ENCODE measurements around the gene GLIS1.
"Not testable (repeated sequence)": the region's sequence is repeated elsewhere in the genome, so short reads cannot be mapped to it uniquely, and the experiment has no call there.

The GLIS1 gene

DNA sequence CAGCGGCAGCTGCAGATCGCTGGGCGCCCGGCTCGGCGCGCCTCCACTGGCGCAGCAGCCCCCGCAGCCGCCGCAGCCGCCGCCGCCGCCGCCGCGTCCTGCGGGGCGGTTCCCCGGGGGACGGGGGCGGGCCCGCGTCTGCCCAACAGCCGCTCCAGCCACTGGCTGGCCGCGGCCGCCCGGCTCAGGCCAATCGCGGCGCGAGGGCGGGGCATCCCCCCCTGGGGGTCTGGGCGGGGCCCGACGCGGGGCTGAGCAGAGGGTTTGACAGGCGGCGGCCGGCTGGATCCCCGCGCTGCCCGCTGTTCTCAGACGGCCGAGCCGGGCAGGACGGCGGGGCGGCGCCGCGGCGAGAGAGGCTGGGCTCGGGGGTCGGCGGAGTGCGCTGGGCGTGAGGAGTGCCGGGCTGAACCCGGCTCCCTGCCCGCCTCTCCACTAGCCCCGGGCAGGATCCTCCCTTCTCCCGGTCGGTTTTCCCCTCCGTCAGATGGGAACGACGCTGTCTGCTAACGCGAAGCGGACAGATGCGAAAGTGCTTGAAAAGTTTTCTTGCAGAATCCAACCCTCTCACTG is at the start of gene GLIS1:
Gene GLIS1 (minus strand): TSS at position 56 of the 573 bp plus-strand sequence. CDS start 1,100 bp downstream, outside the sequence.
- DNase-seq = peak; percentile 88

DNA sequence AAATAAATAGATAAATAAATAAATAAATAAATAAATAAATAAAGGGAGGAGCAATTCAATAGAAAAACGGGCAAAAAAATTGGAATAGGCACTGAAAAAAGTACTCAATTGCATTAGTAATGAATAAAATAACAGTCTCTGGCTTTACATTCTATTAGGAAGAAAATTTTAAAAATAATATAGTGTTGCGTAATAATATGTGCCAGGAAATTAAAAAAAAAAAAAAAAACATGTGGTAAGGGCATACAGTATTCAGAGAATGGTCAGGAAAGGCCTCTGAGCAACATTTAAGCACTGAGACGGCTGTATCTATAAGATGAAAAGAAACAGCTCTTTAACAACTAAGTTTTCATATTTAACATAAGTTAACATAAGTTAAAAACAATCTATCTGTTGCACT is 48.7 kb upstream of the GLIS1 start:
- DNase-seq = no peak

DNA sequence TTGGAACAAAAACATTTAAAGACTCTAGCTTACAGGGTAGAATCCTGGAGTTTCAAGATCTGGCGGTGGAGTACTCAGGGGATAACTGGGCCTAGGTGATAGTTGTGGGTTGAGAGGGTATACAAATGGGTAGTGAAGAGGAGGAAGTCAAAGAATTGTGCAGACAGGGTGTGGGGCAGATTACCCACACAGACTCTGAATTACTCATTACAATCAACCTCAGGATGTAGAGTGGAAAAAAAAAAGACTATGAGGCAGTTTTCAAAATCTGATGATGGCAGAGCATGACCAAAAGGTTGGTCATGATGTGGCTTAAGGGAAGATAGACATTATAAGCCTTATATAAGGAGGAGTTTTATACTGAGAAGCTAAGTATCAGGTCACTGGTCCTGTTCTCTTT is 44.1 kb upstream of the GLIS1 start:
- no peak for DNase-seq

DNA sequence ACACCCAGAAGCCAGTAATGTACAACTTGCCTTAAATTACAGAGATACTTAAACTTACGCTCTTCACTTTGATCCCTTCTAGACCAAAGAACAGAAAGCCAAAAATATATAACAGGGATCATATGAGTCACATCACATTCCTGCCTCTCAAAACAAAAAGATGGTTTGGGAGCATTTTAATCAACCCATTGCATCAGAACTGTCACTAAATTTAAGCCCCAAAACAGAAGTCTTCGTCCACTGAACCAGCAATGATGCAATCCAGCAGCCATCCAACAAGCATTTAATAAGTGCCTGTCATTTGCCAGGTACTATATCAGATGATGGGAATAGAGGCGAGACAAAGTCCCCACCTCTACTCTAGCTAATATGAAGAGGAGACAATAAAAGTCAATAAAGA is 42.7 kb upstream of the GLIS1 start:
- DNase-seq = no peak

GRCh38 chr1:53777272-53777671 is 38.3 kb upstream of the GLIS1 start:
- DNase-seq = no peak

DNA sequence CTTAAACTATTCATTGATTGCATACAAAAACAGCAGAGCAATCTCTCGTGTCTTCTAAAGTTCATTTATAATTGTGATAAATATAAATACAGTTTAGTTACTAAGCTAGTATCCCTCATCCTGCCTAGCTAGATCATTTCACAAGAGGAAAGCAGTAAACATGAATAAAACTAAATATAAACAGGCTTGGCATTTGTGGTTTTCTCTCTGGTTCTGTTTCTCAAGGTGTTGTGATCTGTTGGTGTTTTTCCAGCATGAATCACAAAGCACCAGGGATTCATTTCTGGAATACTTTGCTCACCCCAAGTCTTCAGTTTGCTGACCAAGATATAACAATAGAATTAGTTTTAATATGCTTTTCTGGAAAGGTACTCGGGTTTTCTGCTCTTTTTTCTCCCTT is 32.7 kb upstream of the GLIS1 start:
- no peak for DNase-seq

DNA sequence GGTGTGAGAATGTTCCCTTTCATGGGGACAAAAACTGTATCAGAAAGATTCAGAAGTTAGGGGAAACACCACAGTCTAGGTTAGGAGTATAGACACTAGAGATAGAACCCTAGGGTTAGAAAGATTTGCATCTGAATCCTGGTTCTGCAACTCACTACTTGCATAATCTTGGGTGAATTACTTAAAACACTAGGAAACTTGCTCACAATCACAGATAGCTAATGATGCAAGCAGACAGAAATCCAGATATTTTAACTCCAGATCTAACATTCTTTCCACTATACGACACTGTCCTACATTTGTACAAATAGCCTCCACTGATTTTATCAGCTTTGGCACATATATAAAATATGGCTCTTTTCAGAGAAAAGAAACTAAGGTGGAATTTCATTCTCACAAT is 30.8 kb upstream of the GLIS1 start:
- no peak for DNase-seq

DNA sequence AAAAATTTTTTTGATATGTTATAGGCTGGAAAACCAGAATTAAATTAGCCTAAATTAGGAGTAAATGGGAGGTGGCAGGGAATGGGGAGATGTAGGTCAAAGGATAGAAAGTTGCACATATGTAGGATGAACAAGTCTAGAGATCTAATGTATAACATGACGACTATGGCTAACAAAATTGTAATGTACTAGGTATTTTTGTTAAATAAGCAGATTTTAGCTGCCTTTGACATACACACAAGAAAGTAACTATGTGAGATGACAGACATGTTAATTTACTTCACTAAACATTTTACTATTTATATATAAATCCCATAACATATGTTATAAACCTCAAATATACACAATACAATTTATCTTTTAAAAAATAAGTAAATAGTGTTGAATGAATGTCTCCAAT is 30.2 kb upstream of the GLIS1 start:
- no peak for DNase-seq

DNA sequence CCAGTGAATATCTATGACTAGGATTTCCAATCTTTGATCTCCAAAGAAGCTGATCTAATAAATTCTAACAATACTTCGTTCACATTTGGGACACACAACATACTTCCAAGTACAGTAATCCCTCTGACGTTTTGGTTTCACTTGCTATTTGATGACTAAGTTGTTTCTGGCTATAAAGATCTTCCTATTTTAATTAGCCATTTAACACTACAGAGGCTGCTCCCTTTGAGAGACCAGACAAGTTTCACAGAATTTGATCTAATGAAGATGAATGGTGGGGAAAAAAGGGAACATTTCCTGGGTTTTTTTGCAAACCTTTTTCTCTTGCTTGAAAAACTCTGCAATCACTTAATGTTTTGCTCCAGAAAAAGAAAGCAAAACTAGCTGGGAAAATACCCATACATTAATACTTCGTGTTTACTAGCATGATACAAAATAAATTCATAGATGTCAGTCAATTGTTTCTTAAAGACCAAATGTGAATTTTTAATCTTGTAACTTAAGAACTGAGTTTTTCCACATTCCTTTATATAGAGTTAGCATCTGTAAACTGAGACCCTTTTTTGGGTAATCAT is 28.0 kb upstream of the GLIS1 start:
- DNase-seq = peak; percentile 38

- DNase-seq = no peak
Measured at GRCh38 chr1:53766194-53766742, 27.3 kb upstream of the GLIS1 start.

DNA sequence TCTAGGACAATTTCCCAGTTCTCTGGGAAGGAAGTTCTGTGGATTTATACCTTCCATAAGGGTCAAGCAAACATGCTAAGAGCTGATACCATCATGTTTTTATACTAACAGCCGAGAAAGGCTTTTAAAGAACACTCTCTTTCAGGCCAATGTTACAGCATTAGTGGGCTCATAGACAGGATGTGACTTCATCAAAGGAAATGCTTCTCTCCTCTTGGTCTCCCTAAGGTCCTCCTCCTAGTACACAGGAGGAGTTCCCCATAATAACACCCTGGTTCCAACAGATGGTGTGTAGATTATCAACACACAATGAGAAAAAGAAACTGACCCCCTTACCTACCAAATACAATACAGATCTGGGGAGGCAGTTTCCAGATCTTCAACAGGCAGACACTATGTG is 26.7 kb upstream of the GLIS1 start:
- peak; percentile 10 for DNase-seq

- no peak for DNase-seq
Measured at GRCh38 chr1:53763911-53764310, 24.9 kb upstream of the GLIS1 start.

- DNase-seq = no peak
Measured at GRCh38 chr1:53763461-53763860, 24.5 kb upstream of the GLIS1 start.

- not testable (repeated sequence) for DNase-seq
Measured at GRCh38 chr1:53760497-53760896, 21.5 kb upstream of the GLIS1 start.

GRCh38 chr1:53755874-53756273 is 16.9 kb upstream of the GLIS1 start:
- no peak for DNase-seq

DNA sequence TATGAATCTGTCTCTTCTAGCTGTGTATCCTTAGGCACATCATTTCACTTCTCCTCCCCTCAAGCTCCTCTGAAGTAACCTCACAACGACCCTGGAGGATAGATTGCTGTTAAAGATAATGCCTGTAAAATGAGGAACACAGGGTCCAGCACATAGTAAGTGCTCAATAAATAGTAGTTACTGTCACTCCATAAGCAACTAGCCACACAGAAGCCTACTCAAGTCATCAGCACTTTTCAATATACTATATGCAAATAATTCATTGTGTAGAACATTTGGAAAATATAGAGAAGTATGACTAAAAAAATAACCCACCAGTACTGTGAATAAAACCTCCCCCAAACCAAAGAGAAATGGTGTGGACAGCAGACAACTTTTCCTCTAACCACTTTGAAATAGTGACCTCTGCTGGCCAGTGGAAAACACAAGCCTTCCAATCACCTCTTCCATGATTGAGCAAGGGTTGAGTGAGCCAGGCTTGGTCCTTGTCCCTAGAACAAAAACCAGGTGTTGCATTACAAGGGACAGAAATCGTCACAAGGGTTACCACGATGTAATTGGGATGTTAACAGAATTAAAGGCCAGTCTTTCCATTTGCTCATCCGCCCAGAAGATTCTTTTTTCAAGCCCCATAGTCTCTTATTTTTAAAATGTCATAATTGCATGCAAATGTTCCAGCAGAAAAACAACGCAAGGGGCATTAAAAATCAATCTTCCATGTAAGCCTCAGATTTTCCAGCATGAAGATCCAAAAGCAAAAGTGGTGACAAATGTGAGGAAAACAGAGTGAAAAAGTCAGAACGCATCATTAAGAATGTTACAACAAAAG is 15.7 kb upstream of the GLIS1 start:
- DNase-seq = peak; percentile 67

DNA sequence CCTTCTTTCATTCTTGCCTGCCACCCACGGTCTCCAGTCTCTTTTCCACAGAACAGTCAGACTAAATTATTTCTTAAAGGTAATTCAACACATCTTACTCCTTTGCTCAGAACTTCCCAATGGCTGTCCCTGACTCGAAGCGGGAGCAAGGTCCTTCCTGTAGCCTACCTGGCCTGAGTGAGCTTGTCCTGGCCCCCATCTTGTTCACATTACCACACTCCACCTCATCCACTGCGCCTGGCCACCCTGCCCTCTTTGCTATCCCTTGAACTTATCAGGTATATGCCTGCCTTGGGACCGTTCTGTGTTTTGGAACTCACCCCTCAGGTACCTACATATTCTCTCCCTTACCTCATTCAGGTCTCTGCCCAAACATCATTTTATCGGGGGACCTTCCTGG is 13.3 kb upstream of the GLIS1 start:
- DNase-seq = no peak

GRCh38 chr1:53747841-53748240 is 8.9 kb upstream of the GLIS1 start:
- DNase-seq = no peak

- no peak for DNase-seq
Measured at GRCh38 chr1:53740621-53741105, 1.7 kb upstream of the GLIS1 start.

DNA sequence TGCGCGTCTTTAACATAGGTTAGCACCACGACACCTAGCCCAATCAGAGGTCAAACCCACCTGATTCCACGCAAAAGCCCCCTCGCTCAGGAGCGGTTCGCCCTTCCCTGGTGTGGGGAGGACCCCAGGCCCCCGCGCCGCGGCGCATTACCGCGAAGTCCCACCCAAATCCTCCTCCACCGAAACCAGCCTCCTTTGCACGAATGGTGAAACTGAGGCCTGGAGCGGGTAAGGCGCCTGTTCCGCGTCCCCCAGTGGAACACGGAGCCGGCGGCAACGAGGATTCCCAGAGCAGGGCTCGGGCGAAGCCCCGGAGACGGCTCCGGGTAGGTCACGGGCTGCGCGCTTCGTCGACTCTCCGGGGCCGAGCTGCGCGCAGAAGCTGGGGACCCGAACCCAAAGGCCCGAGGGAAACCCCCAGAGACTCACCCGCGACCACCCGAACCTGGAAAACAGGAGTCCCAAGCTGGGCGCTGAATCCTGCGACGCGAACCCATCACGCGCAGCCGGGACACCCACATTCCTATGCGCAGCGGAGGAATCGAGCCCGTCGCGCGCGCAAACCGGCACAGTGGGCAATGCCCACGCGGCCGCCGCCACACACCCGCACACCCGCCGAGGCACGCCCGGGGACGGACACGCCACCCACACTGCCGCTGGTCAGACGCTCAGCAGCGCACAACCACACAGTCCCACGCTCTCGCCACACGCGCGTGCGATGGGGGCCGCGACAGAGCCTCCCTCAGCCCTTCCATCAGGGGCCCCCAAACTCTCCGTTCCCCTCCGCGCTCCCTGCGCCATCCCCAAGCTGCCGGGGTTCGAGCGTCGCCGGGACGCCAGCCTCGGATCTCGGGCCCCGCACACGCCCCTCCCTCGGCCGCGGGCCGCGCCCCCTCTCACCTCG is 507 bp downstream of the GLIS1 start:
- DNase-seq = no peak

DNA sequence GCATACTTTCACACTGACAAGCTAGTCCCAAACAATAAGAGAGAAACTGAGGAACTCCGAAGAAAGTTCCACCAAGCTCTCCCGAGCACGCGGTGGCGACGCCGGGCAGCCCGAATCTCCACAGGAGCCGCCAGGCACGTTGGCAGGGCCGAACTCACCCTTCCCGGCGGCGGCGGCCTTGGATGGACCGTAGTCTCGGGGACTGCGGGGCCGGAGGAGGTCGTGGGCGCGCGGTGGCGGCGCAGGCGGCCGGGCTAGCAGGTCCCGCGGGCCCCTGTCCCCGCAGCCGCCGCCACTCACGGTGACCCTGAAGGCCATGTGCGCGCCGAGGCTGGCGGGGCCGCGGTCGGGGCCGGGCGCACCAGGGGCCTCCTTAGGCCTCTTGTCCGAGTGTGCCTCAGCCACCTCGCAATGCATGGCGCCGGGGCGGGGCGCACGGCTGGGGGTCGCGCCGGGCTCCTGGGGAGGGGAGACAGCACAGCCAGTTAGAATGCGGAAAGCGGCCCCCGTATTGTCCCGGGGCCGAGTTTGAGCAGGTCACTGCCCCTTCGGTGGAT is 1.2 kb downstream of the GLIS1 start:
- DNase-seq = no peak

- DNase-seq = no peak
Measured at GRCh38 chr1:53736290-53736689, 2.7 kb downstream of the GLIS1 start.
